Activated naive CD8-positive, alpha-beta T cell treated with anti-CD3 and anti-CD28 coated beads, Interleukin-2, amount 10 ng/mL, durations not matched to agents 7 days and 5 days (primary cell): Measurements from ENCODE around the gene DAG1. TPM values are rescaled to one million over a fixed set of nuclear protein-coding genes. Genes with fewer than 3 reads are reported as not detected.
A peak's percentile ranks its signal among the peaks of the same experiment; 100 is the strongest.

Experiments
- ATAC-seq: fragments of 150-1000 bp; cut with Tn5 transposase; one replicate; pipeline ENCODE4 v1.10.0; 2021; ENCODE audit warnings: low read depth, moderate library complexity
- POLR2A ChIA-PET: fragments of 350-600 bp; sonication (Branson Sonifier 250); formaldehyde crosslinking; loops from one replicate; lab custom pipeline; 2021; ENCODE audit warnings: antibody characterized with exemption; lab: Charles Lee
- DNase-seq: peaks from one replicate; pipeline ENCODE4 v3.0.0; 2021
- H3K27ac Mint-ChIP-seq: one replicate; pipeline ENCODE4 v1.8.0; 2022; ENCODE audit warnings: mild to moderate bottlenecking, mixed read lengths
- H3K27me3 Mint-ChIP-seq: one replicate; pipeline ENCODE4 v1.8.0; 2022; ENCODE audit warnings: mild to moderate bottlenecking, moderate library complexity, mixed read lengths
- H3K36me3 Mint-ChIP-seq: one replicate; pipeline ENCODE4 v1.8.0; 2021; ENCODE audit warnings: mild to moderate bottlenecking, mixed read lengths
- H3K4me1 Mint-ChIP-seq: one replicate; pipeline ENCODE4 v1.8.0; 2021; ENCODE audit warnings: mixed read lengths
- H3K4me3 Mint-ChIP-seq: one replicate; pipeline ENCODE4 v1.8.0; 2022; ENCODE audit warnings: mild to moderate bottlenecking, moderate library complexity, mixed read lengths
- H3K9me3 Mint-ChIP-seq: one replicate; pipeline ENCODE4 v1.8.0; 2021; ENCODE audit warnings: mixed read lengths
- total RNA-seq, 2 experiments: library from RNA; stranded (reverse); gene quantifications; one replicate each; pipeline ENCODE4 v1.2.3, GENCODE V29; 2021

Gene DAG1
- total RNA-seq, 2 experiments from 2014 or later: 14.1 to 17.5 TPM

DNA sequence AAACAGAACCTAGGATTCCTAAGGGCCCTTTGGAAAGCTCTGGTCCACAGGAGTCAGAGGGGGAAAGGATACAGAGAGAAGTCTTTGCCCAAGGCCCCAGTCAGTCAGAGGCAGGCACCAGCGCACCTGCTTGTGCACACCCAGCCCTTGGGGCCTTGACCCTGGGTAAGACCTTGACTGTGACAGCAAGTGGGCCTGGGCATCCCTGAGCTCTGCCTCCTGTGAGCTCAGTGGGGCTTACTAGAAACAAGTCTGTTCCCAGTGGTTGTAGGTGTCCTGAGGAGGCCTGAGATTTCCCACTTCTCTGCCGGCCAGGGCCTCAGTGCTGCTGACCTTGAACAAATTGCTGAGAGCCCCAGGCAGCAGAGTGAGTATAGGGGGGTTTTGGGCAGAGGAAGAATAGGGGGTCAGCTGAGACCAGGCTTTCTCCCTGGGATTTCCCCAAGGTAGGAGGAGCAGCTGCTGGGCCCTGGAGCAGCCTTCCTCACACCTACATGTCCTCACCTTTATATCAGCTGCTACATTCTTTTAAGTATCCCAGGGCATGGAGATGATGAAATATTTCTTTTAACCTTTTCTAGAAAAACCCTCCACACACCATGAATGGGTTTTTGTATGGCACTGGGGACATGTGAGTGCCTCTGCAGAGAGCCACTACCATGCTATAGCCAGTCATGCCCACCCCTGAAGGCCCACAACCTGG lies 9.7 kb upstream of the DAG1 start:
- no peak for ATAC-seq
- DNase-seq: no peak
- H3K27ac Mint-ChIP-seq: no peak overlapping the region
- H3K27me3 Mint-ChIP-seq: peaks cover 2% of the 10 kb centered on the region
- no peaks in the 10 kb centered on the region for H3K36me3 Mint-ChIP-seq
- POLR2A ChIA-PET: interaction anchor here (0.5 to 1.4 kb wide), 2 partner anchors 9 to 30 kb away, joined by 3 to 5 read pairs; partner anchors contain the start of gene DAG1
- no peaks in the 10 kb centered on the region for H3K4me1 Mint-ChIP-seq
- H3K4me3 Mint-ChIP-seq: no peak overlapping the region
- H3K9me3 Mint-ChIP-seq: no peaks in the 10 kb centered on the region

GRCh38 chr3:49460956-49461355 lies 9.1 kb upstream of the DAG1 start:
- Mint-ChIP-seq H3K4me3 (no peak overlapping the region), H3K27ac (no peak overlapping the region), H3K36me3 (no peaks in the 10 kb centered on the region), H3K4me1 (no peaks in the 10 kb centered on the region), H3K9me3 (no peaks in the 10 kb centered on the region), H3K27me3 (peaks cover 2% of the 10 kb centered on the region)
- POLR2A ChIA-PET: interaction anchor here (0.5 to 1.4 kb wide), 2 partner anchors 9 to 30 kb away, joined by 3 to 5 read pairs; partner anchors contain the start of gene DAG1
- DNase-seq (no peak), ATAC-seq (no peak)

DNA sequence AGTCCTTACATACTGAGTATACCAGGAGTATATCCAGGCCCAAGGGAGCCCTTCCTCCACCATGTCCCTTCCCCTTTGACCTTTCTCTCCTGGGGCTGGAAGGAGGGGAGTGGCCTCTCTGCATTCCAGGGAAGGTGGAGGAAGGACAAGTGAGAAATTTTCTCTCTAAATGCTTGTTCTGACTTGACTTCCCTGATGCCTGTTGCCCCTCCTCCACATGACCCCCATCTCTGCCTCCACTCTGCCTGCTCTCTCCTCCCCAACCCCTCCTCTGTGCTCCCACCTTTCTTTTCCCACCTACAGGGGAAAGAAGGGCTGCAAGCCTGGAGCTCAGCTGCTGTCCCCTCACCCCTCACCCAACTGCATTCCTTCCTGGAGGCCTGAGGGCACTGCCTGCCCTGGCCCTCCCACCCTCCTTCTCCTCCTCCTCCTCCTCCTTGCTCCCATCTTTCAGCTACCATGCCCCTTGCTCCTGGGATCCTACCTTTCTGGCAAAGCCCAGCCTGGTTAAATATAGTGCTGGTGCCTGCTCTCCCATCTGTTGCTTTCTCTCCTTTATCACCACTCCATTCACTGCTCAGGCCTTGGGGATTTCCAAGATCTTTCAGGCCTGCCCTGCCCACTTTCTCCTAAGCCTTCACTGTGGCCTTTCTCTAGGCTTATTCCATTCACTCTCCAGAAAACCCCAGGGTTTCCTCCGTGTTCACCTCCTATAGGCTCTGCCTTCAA lies 8.5 kb upstream of the DAG1 start:
- no peak for ATAC-seq
- Mint-ChIP-seq H3K36me3 (no peaks in the 10 kb centered on the region), H3K27me3 (peaks cover 2% of the 10 kb centered on the region), H3K27ac (peak overlapping the region; percentile 13), H3K9me3 (no peaks in the 10 kb centered on the region), H3K4me1 (no peaks in the 10 kb centered on the region), H3K4me3 (no peak overlapping the region)
- DNase-seq: no peak
- POLR2A ChIA-PET: no interaction called here

- POLR2A ChIA-PET: no interaction called here
- Mint-ChIP-seq H3K4me3 (no peak overlapping the region), H3K9me3 (no peaks in the 10 kb centered on the region)
Observed at GRCh38 chr3:49462222-49462621, 7.8 kb upstream of the DAG1 start.

GRCh38 chr3:49465270-49466034 lies 4.6 kb upstream of the DAG1 start:
- ATAC-seq: no peak
- Mint-ChIP-seq H3K4me3 (no peak overlapping the region), H3K36me3 (no peaks in the 10 kb centered on the region), H3K9me3 (no peaks in the 10 kb centered on the region), H3K27ac (no peak overlapping the region), H3K27me3 (no peaks in the 10 kb centered on the region), H3K4me1 (peaks cover 4% of the 10 kb centered on the region)
- POLR2A ChIA-PET: no interaction called here
- no peak for DNase-seq

More at GRCh38 chr3:49462222-49462621, 7.8 kb upstream of the DAG1 start:
- Mint-ChIP-seq H3K27ac (no peak overlapping the region), H3K4me1 (no peaks in the 10 kb centered on the region), H3K36me3 (no peaks in the 10 kb centered on the region), H3K27me3 (peaks cover 2% of the 10 kb centered on the region)
- DNase-seq (no peak), ATAC-seq (no peak)

DNA sequence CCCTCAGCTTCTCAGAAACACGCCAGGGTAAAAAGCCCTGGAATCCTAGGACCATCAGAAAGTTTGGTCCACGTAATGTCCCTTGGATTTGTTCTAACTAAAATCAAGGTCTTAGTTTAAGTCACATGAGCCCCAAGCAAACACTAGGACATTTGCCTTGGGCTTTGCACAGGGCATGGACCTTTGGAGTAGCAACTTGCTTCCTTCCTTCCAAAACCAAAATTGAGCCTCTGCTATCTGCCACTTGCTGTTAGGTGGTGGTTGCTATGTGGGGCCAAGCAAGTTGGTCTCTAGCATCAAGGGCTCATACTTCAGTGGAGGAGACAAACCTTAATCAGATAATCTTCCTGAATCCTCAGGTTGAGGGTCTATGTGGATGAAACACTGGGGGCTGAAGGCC lies 4.0 kb upstream of the DAG1 start:
- Mint-ChIP-seq H3K27me3 (no peaks in the 10 kb centered on the region), H3K27ac (no peak overlapping the region), H3K36me3 (no peaks in the 10 kb centered on the region), H3K4me1 (peaks cover 8% of the 10 kb centered on the region), H3K4me3 (no peak overlapping the region), H3K9me3 (no peaks in the 10 kb centered on the region)
- POLR2A ChIA-PET: no interaction called here
- no peak for ATAC-seq
- no peak for DNase-seq

DNA sequence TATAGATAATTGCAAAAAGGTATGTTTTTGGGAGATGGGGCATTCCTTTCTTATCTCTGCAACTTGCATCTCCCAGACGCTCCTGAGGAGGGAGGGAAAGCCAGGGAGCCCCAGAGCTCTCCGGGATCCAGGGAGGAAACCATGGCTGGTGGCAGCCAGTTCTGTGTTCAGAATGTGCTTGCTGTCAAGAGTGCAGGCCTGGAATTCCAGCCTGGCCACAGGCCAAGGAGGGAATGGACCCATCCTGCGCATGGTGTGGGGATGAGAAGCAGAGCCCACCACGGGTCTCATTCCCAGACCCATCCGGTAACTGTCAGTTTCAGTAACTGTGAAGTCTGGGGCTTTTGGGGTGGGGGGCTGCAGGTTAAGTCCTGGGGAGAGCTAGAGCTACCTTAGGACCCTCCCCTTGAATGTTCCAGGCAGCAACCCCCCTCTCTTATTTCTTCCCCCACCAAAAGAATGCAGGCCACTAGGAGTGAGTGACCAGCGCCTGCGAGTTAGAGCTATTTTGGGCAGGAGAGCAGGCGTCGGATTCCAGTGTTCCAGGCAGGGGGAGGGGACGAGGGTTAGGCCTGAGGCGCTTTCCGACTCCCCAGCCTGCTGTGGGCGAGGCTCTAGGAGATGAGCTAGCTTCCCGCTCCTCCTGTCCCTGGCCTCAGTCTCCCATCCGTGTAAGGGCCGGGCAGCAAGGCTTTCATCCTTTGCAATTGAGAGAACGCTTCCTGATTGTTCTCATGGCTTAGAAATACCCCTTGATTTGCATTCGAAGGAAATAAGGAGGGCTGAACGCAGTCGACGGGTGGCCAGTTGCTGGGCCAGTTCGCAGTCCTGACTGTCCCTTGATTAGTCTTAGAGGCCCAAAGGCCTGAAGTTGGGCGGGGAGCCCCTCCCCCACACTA lies 781 bp upstream of the DAG1 start:
- Mint-ChIP-seq H3K9me3 (no peaks in the 10 kb centered on the region), H3K27me3 (no peaks in the 10 kb centered on the region), H3K27ac (peak overlapping the region; percentile 87), H3K4me3 (peak overlapping the region; percentile 85), H3K36me3 (peaks cover 14% of the 10 kb centered on the region), H3K4me1 (peaks cover 20% of the 10 kb centered on the region)
- POLR2A ChIA-PET: interaction anchor here (0.5 to 2.0 kb wide), 13 partner anchors 9 to 481 kb away, joined by 3 to 13 read pairs (median 4); partner anchors contain the start of genes QRICH1, RHOA, TCTA and USP19
- no peak for DNase-seq
- no peak for ATAC-seq

GRCh38 chr3:49470714-49471420 lies 800 bp downstream of the DAG1 start:
- POLR2A ChIA-PET: interaction anchor here (0.6 to 2.0 kb wide), 11 partner anchors 11 to 377 kb away, joined by 3 to 13 read pairs (median 4); partner anchors contain the start of genes QRICH1, RHOA, TCTA and USP19
- Mint-ChIP-seq H3K36me3 (peaks cover 22% of the 10 kb centered on the region), H3K27me3 (no peaks in the 10 kb centered on the region), H3K27ac (peak overlapping the region; percentile 79), H3K4me3 (peak overlapping the region; percentile 88), H3K9me3 (no peaks in the 10 kb centered on the region), H3K4me1 (peaks cover 25% of the 10 kb centered on the region)
- DNase-seq (no peak), ATAC-seq (peak; percentile 27)

- Mint-ChIP-seq H3K4me3 (peak overlapping the region; percentile 88), H3K36me3 (peaks cover 27% of the 10 kb centered on the region), H3K4me1 (peaks cover 33% of the 10 kb centered on the region), H3K27ac (no peak overlapping the region), H3K27me3 (no peaks in the 10 kb centered on the region), H3K9me3 (no peaks in the 10 kb centered on the region)
- POLR2A ChIA-PET: interaction anchor here (0.6 kb wide), 1 partner anchor 375 kb away, joined by 3 read pairs; no protein-coding TSS in a partner anchor
- DNase-seq: no peak
- no peak for ATAC-seq
Observed at GRCh38 chr3:49471856-49472495, 1.9 kb downstream of the DAG1 start.

- H3K36me3 Mint-ChIP-seq: peaks cover 40% of the 10 kb centered on the region
- H3K4me1 Mint-ChIP-seq: peaks cover 24% of the 10 kb centered on the region
- H3K4me3 Mint-ChIP-seq: peak overlapping the region; percentile 35
- peaks cover 2% of the 10 kb centered on the region for H3K27me3 Mint-ChIP-seq
- POLR2A ChIA-PET: interaction anchor here (0.9 to 1.0 kb wide), 2 partner anchors 61 to 65 kb away, joined by 3 to 4 read pairs; partner anchors contain the start of genes RHOA and TCTA
- no peaks in the 10 kb centered on the region for H3K9me3 Mint-ChIP-seq
- peak overlapping the region; percentile 37 for H3K27ac Mint-ChIP-seq
- peak; percentile 66 for ATAC-seq
- DNase-seq: no peak
Observed at GRCh38 chr3:49476563-49476962, 6.5 kb downstream of the DAG1 start.

GRCh38 chr3:49482766-49483165 lies 12.7 kb downstream of the DAG1 start:
- POLR2A ChIA-PET: interaction anchor here (0.7 kb wide), 1 partner anchor 417 kb away, joined by 3 read pairs; no protein-coding TSS in a partner anchor
- no peak overlapping the region for H3K4me3 Mint-ChIP-seq
- no peaks in the 10 kb centered on the region for H3K9me3 Mint-ChIP-seq
- peaks cover 2% of the 10 kb centered on the region for H3K27me3 Mint-ChIP-seq
- DNase-seq (no peak), ATAC-seq (no peak)
- peaks cover 7% of the 10 kb centered on the region for H3K36me3 Mint-ChIP-seq
- no peak overlapping the region for H3K27ac Mint-ChIP-seq
- peaks cover 4% of the 10 kb centered on the region for H3K4me1 Mint-ChIP-seq
